Cardiac fibroblast (primary cell): ENCODE data around the gene TXLNG.
"Not testable (repeated sequence)": the region's sequence is repeated elsewhere in the genome, so short reads cannot be mapped to it uniquely, and the experiment has no call there.

Experiments used
- DNase-seq, 2 donors: peaks; one replicate each; pipeline versions ENCODE4 v3.0.0 to v3.0.0-alpha.2; 2010; ENCODE audit warnings: low read depth in 2 of 2
- H3K4me3 ChIP-seq, 2 donors: replicated peaks in 1 of 2; 1 replicate in 1 of 2; 2 replicates in 1 of 2; pipeline ENCODE4 v1.5.1; 2011; ENCODE audit warnings: low read depth in 2 of 2, low read length in 2 of 2, mild to moderate bottlenecking in 2 of 2, moderate library complexity in 1 of 2
- CTCF ChIP-seq: IDR thresholded peaks from one replicate; pipeline ENCODE4 v1.5.1; 2011; ENCODE audit warnings: low read depth, mild to moderate bottlenecking, low read length, inconsistent platforms

The TXLNG gene

GRCh38 chrX:16748425-16748824 is 37.8 kb upstream of the TXLNG start:
- H3K4me3 ChIP-seq: no peak overlapping the region
- no peak for DNase-seq
- no peak for TF ChIP-seq CTCF

- DNase-seq: no peak
- no peak for TF ChIP-seq CTCF
Observed at GRCh38 chrX:16750136-16750535, 36.1 kb upstream of the TXLNG start.

GRCh38 chrX:16754019-16754418 is 32.2 kb upstream of the TXLNG start:
- no peak for DNase-seq
- no peak for TF ChIP-seq CTCF
- no peak overlapping the region for H3K4me3 ChIP-seq

More at GRCh38 chrX:16750136-16750535, 36.1 kb upstream of the TXLNG start:
- H3K4me3 ChIP-seq: no peak overlapping the region

- TF ChIP-seq CTCF: no peak
- no peak for DNase-seq
- H3K4me3 ChIP-seq: no peak overlapping the region
Observed at GRCh38 chrX:16756724-16757123, 29.5 kb upstream of the TXLNG start.

- DNase-seq, H3K4me3 ChIP-seq: not testable (repeated sequence)
Observed at GRCh38 chrX:16761500-16761899, 24.8 kb upstream of the TXLNG start.

GRCh38 chrX:16762579-16762978 is 23.7 kb upstream of the TXLNG start:
- DNase-seq: no peak
- no peak overlapping the region for H3K4me3 ChIP-seq
- no peak for TF ChIP-seq CTCF

GRCh38 chrX:16765594-16765993 is 20.7 kb upstream of the TXLNG start:
- DNase-seq: no peak
- no peak overlapping the region for H3K4me3 ChIP-seq
- TF ChIP-seq CTCF: no peak
